NCI-H2196 (cell line): ENCODE results near the gene CPAMD8.
"Not testable (repeated sequence)": the region's sequence is repeated elsewhere in the genome, so short reads cannot be mapped to it uniquely, and the experiment has no call there.

Experiments used
- DNase-seq: peaks from one replicate; lab custom pipeline; 2025; ENCODE audit not compliant: unreplicated experiment; lab: John Stamatoyannopoulos, UW

The CPAMD8 gene

DNA sequence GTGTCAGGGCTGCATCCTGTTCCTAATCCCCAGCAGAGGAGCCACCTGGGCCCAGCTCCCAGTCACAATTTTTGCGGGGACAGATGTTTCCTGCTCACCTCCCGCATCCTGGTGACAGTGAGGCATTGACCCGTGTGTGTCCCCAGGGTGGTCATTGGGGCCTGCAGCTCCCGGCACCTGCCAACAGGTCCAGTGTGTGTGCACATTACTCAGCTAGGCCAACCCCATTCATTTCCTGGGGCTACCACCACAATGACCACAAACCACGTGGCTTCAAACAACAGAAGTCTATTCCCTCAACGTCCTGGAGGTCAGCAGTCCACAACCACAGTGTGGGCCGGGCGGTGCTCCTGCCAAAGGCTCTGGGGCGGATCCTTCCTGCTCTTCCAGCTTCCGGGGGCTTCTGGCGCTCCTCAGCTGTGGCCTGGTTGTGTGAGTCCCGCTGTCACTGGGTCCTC lies 149.7 kb downstream of the CPAMD8 start:
- no peak for DNase-seq

DNA sequence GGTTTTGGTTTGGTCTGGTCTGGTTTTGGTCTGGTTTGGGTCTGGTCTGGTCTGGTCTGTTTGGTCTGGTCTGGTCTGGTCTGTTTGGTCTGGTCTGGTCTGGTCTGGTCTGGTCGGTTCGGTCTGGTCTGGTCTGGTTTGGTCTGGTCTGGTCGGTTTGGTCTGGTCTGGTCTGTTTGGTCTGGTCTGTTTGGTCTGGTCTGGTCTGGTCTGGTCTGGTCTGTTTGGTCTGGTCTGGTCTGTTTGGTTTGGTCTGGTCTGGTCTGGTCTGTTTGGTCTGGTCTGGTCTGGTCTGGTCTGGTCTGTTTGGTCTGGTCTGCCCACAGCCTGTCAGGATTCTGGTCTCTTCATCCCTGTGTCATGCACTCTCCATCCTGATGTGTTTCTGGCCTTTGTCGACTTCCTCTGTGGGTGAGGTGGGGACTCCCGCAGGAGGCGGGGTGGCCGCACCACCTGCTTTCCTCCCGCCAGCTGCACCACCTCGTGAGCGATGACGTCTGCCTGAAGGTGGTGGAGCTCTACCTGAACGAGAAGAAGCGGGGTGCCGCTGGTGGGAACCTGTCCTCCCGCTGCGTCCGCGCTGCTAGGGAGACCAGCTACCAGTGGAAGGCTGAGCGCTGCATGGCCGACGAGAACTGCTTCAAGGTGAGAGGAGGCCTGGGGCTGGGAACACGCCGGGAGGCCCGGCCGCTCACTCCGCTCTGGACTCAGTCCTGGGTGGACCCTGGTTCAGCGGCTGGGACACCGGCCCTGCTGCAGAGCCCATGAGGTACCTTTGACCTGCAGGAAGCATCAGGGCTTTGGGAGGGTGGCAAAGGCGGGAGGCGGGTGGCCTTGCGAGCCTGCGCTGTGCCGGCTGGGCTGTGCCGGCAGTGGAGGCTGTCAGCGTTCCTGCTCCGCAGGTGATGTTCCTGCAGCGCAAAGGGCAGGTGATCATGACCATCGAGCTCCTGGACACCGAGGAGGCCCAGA lies 150.7 kb downstream of the CPAMD8 start:
- DNase-seq: no peak

DNA sequence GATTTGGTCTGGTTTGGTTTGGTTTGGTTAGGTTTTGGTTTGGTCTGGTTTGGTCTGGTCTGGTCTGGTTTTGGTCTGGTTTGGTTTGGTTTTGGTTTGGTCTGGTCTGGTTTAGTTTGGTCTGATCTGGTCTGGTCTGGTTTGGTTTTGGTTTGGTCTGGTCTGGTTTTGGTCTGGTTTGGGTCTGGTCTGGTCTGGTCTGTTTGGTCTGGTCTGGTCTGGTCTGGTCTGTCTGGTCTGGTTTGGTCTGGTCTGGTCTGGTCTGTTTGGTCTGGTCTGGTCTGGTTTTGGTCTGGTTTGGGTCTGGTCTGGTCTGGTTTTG lies 151.7 kb downstream of the CPAMD8 start:
- not testable (repeated sequence) for DNase-seq

DNA sequence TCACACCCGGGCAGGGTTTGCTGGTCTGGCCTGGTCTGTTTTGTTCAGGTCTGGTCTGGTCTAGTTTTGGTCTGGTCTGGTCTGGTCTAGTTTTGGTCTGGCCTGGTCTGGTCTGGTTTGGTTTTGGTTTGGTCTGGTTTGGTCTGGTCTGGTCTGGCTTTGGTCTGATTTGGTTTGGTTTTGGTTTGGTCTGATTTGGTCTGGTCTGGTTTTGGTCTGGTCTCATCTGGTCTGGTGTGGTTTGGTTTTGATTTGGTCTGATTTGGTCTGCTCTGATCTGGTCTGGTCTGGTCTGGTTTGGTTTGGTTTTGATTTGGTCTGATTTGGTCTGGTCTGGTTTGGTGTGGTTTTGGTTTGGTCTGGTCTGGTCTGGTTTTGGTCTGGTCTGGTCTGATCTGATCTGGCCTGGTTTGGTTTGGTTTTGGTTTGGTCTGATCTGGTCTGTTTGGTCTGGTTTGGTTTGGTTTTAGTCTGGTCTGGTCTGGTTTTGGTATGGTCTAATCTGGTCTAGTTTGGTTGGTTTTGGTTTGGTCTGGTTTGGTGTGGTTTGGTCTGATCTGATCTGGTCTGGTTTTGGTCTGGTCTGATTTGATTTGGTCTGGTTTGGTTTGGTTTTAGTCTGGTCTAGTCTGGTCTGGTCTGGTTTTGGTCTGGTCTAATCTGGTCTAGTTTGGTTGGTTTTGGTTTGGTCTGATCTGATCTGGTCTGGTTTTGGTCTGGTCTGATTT lies 152.2 kb downstream of the CPAMD8 start:
- no peak for DNase-seq

DNA sequence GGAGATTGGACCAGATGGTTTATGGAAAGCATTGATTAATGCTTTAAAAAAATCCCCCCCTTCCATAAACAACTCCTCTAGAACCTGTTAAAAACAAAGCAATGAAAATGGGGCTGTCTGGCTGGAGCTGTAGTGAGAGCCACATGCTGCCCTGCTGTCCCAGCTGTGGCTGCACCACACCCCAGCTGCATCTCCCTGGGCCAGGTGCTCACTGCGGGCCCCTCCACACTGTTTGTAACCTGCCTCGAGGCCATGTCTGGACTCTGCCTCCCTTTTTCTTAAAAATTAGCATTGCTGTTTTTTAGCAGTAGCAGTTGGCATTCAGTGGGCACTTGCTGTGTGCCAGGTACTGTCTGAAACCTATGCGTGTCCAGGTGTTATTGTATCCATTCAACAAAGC lies 153.0 kb downstream of the CPAMD8 start:
- DNase-seq: no peak

DNA sequence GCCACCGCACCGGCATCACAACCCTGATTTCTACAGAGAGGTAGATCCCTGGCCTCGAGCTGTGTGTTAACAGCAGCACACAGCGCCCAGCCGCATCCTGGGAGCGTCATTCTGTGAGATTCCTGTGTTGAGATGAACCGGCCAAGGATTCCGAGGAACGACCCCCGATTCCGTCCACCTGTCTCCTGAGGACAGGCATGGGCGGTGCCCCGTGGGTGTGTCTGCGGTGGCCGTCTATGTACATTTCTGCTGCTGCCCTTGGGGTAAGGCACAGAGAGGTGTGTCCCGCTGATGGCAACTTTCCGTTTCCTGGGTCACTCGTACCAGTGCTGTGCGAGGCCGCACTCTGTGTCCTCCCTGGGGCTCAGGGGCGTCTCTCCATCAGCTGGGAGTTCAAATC lies 153.9 kb downstream of the CPAMD8 start:
- DNase-seq: no peak

DNA sequence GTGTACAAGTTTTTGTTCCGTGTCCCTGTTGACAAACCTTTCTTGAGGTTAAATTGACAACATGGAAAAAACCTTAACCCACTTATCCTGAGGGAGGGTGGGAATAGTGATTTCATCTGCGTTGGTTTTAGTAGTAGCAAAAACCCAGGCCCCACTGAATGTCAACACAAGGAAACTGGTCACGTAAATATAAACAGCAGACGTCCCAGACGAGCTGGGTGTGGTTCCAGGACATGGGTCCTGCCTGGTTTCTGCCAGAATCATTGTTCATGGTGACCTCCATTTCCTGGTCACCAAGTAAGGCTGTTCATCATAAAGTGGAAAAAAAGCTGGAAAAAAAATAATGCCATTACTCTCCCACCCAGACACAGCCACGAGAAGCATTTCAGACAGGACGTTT lies 154.7 kb downstream of the CPAMD8 start:
- no peak for DNase-seq

DNA sequence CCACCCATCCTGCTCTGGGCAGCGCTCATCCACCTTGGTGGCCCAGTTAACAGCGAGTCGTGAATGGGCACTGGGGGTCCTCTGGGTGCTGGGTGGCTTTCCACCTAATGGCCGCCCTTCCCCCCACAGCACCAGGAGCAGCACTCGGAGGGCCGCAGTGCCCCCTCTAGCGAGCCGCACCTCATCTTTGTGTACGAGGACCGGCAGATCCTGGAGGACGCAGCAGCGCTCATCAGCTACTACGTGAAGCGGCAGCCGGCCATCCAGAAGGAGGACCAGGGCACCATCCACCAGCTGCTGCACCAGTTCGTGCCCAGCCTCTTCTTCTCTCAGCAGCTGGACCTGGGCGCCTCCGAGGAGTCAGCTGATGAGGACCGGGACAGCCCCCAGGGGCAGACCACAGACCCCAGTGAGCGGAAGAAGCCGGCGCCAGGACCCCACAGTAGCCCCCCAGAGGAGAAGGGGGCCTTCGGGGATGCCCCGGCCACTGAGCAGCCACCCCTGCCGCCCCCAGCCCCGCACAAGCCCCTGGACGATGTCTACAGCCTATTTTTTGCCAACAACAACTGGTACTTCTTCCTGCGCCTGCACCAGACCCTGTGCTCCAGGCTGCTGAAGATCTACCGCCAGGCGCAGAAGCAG lies 157.2 kb downstream of the CPAMD8 start:
- DNase-seq: no peak

DNA sequence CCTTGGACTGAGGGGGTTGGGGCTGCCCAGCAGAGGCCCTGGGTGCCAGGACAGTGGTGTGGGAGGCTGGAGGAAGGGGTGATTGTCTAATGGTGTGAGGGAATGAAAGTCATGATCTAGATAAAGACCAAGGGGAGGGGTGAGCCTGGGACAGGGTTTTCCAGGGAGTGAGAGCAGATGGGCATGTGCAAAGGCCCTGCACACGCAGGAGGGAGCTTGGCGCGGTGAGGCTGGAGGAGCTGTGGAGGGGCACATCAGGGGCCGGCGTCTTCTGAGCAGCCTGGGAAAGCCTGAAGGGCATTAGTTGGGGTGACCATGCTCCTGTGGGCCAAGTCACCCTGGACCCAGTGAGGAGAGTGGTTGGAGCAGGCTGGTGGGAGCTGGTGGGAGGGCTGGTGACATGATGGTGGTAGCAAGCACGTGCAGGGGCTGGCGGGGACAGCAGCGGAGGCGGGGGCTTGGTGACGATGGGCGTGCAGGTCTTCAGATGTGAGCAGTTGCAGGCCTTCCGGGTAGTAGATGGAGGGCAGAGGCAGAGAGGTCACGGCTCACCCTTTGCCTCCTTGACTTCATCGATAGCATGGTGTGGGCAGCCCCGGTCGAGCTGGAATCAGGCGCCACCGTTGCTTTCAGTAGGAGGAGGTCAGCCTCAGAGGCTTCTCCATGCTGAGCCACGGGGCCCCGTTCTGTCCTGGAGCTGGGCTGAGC lies 158.0 kb downstream of the CPAMD8 start:
- DNase-seq: no peak

DNA sequence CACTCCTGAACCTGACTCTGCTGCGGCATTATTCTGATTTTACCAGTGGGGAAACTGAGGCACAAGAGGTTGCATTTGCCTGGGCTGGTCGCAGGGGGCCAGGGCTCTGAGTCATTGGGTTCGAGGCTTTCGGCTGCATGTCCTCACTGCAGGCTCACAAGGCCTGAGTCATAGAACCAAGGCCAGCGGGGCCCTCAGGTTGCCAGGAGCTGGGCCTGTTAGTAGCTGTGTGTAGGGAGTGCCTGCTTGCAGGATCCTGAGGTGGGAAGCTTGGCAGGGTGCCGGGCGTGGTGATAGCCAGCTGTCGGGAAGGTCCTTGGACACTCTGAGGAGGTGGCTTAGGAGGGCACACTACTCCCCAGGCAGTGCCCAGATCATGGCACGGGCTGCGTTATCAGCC lies 159.4 kb downstream of the CPAMD8 start:
- no peak for DNase-seq

DNA sequence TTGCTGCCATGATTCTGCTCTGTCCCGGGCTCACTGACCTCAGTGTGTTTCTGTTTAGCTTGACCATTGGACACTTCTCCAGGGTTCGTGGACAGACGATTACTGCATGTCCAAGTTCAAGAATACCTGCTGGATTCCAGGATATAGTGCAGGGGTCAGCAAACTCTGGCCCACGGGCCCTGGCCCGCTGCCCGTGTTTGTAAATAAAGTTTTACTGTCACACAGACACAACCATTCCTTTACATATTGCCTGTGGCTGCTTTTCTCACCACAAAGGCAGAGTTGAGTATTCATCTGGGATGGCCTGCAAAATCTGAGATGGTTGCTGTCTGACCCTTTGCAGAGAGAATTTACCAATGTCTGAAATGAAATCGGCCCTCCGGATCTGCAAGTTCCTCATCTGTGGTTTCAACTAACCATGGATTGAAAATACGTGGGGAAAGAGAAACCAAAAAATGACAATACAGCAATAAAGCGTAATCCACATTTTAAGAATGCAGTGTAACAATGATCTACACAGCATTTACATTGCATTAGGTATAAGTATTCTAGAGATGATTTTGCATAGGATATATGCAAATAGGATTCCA lies 163.7 kb downstream of the CPAMD8 start:
- DNase-seq: no peak

DNA sequence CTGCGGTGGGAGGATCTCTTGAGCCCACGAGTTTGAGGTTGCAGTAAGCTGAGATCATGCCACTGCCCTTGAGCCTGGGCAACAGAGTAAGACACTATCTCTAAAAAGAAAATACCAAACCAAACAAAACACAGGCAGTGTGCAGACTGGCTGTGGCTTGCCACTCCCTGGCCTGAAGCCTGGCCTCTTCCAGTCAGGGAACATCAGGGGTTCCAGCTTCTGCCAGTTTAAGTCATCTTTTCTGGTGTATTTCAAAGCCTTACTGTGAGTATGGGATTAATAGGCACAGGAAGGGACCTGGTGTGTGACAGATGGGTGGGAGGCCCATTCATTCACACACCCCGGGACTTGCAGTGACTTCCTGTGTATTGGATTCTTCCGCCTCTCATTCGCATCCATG lies 164.8 kb downstream of the CPAMD8 start:
- no peak for DNase-seq

DNA sequence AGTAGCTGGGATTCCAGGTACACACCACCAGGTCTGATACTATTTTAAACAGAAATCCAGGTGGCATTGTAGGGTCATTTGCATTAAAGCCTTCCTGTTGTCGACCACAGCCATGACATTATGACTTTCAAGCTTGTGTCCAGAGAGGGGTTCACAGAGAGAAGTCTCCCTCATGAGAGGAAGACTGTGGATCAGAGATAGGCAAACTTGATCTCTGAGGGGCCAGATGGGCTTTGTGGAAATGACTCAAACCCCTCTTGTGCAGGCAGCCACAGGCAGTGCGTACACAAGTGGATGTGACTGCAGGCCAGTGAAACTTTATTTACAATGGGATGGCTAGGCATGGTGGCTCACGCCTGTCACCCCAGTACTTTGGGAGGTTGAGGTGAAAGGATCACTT lies 165.6 kb downstream of the CPAMD8 start:
- no peak for DNase-seq

DNA sequence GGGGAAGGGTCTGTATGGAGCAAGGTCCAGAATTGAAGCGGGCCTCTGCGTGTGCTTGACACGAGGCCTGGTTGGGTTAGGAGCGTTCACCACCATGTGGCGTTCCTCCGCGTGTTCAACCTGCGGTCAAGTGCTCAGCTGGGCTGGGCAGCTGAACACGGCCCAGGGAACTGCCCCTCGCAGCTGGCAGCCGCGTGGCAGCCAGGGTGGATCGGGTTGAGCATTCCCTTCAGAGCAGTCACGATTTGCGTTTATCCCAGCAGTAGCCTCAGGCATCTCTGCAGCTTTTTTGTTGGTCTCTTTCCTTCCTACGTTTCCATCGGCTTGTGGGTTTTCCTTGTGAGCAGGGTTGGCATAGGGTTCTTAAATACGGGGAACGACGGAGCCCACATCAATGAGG lies 166.5 kb downstream of the CPAMD8 start:
- no peak for DNase-seq

DNA sequence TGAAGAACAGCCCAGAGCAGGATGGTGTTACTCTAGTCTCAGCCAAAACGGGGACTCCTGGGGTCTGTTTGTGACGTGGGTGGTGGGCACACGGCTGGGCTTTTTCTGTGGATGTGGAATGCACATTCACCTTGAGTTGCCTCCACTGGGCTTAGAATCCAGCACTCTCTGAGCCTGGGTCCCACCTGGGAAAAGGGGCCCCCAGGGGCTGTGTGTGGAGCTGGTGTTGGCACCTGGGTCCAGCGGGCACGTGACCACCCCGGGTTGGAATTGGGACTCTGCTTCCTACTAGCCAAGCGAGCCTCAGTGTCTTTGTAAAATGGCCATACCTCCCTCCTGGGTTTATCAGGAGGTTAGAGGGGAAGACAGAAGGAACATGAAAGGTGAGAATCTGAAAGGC lies 167.0 kb downstream of the CPAMD8 start:
- DNase-seq: no peak

DNA sequence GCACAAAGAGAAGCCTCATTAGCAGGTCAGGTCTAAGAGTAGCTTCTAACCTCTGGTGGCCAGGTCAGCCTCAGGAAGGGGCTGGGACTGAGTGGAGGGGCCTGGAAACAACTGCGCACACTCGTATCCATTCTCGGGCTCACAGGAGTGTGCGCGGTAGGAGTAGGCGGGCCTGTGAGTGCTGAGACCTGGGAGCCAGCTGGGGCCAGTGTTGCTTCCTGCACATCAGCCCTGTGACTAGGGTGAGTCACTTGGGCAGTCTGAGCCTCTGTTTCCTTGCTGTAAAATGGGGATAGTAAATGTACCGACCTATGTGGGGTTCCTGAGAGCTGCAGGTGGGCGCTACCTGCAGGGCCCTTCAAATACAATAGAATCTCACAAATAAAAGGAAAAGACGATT lies 170.5 kb downstream of the CPAMD8 start:
- no peak for DNase-seq

DNA sequence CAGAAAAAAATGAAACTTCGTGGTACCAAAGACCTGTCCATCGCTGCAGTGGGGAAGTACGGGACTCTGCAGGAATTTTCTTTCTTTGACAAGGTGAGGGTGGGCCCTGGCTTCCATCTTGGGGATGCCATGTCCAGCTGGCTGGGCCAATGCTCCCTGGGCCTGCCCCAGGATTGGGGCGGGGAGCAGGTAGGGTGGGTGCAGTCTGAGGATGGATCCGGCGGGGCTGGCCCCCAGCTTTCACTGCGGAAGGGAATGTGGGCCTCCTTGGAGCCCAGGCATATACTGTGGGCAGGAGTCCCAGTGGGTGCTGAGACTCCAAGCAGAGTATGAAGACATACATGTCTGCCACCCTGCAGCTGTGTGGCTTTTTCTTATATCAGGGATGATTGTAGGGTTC lies 173.5 kb downstream of the CPAMD8 start:
- DNase-seq: no peak

DNA sequence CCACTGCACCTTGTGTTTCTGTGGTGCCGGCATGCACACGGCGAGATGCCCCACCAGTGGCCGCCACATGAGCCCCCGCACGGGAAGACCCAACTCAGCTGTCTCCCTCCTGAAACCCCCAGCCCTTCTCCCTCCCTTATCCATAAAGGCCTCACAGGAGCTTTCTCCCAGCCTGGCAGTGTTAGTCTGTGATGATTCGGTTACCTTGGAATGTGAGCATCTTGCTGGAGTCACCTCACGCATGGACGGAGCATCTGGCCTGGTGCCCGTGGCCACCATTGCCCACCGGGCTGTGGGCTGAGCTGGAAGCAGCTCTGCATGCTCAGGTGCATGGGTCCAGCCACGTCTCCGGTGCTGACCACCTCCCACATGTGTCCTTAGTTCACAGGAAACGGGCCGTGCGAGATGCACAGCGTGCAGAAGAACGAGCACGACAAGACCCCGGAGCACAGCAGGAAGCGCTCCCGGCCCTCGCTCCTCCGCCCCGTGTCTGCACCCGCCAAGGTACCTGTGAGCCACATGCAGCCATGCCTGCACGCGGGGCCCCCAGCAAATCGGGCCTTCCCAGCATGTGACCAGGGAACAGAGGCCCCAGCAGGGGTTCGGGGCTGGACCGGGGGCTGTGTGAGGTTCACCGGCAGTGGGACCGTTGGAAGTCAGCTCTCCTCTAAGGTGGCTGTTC lies 175.4 kb downstream of the CPAMD8 start:
- no peak for DNase-seq

DNA sequence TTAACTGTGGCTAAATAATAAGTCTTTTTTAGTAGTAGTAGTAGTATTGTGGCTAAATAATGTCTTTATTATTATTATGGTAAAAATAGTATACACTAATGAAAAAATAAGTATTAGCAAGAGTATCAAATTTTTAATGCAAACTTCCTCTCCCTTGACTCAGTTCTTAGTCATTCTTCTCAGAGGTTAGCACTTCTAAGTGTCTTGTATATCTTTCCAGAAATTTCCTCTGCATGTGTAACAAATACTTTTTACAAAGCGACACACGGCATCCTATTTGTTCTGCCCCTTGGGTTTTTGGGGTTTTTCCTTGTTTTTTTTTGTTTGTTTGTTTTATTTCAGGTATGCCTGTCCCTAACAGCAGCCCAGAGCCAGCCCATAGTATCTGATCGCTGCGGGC lies 176.5 kb downstream of the CPAMD8 start:
- DNase-seq: no peak

DNA sequence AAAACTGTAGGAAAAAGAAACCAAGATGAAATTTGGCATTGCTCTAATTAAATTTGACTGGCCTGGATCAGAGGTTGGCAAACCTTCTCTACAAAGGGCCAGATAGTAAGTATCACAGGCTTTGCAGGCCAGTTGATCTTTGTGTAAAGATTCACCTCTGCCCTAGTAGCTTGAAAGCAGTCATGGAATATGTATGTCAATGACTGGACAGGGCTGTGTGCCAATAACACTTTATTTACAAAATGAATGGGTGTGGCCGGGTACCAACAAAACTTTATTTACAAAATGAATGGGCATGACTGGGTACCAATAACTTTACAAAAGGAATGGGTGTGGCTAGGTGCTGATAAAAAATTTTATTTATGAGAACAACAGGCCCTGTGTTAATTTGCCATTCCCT lies 177.4 kb downstream of the CPAMD8 start:
- no peak for DNase-seq
